Suppressor macrophage treated with lipopolysaccharide for 1 hour (primary cell): ENCODE data around the gene UHRF2.
"Not testable (repeated sequence)": the region's sequence is repeated elsewhere in the genome, so short reads cannot be mapped to it uniquely, and the experiment has no call there.

Source experiments
- DNase-seq, 3 donors: peaks; one replicate each; pipeline ENCODE4 v3.0.0-alpha.2; 2020 to 2022

The UHRF2 gene

DNA sequence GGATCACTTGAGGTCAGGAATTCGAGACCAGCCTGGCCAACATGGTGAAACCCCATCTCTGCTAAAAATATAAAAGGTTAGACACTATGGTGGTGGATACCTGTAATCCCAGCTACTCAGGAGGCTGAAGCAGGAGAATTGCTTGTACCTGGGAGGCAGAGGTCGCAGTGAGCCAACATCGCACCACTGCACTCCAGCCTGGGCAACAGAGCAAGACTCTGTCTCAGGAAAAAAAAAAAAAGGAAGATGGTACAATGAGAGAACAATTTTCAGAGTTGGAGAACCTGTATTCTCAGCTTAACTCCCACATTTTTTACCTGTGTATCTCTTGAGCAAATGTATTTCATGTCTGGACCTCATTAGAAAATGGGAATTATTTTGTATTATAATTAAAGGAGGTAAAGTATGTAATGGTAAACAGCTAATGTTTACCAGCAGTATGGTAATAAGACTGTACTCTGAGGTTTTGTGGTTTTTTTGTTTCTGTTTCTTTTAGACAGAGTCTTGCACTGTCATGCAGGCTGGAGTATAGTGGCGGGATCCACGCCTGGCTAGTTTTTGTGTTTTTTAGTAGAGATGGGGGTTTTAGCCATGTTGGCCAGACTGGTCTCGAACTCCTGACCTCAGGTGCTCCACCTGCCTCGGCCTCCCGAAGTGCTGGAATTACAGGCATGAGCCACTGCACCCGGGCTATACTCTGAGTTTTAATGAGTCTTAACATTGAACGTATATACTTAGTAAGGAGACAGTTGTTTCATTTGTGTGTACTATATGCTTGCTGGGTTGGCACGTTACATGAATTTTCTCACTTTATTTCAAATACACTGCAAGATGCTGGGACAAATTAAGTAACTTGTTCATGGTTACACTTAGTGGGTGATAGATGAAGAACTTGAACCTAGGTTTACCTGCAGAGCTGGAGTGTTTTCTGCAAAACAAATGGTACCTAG, 16.2 kb downstream of the UHRF2 start:
- DNase-seq: peak in 1 of 3 donors; percentile 25

- no peak for DNase-seq
Measured at GRCh38 chr9:6431038-6431437, 18.0 kb downstream of the UHRF2 start.

GRCh38 chr9:6433410-6433809, 20.4 kb downstream of the UHRF2 start:
- peak in 1 of 3 donors; percentile 50 for DNase-seq

- DNase-seq: no peak
Measured at GRCh38 chr9:6439051-6439703, 26.2 kb downstream of the UHRF2 start.

DNA sequence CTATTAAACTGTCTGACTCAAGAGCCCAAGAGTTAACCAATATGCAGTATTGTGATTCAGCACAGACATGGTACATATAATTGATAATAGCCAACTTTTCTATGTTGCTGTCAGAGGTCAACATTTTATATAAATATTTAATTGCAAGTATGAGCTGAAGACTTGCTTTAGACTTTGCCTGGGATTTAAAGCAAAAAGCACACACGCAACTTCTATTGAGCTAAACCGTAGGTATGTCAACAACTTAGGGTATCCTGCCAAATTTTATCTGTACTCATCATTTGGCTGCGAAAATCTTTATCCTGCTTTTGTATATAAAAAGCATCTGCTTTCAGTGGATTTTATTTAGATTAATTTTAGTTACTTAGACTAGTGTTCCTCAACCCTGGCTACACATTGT, 27.4 kb downstream of the UHRF2 start:
- no peak for DNase-seq

DNA sequence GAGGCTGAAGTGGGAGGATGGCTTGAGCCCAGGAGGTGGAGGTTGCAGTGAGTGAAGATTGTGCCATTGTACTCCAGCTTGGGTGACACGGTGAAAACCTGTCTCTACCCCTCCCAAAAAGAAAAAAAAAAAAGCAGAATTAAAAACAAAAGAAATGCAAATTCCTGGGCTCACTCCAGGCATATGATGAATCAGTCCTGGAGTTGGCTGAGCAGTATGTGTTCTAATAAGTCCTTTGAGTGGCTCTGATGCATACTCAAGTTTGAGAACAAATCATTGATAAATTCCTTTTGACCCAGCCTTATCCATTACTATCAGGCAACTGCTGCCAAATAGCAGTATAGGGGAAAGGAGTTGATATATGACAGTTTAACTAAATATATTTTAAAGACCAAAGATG, 28.3 kb downstream of the UHRF2 start:
- peak in 1 of 3 donors; percentile 8 for DNase-seq

- DNase-seq: no peak
Measured at GRCh38 chr9:6443661-6444060, 30.7 kb downstream of the UHRF2 start.

DNA sequence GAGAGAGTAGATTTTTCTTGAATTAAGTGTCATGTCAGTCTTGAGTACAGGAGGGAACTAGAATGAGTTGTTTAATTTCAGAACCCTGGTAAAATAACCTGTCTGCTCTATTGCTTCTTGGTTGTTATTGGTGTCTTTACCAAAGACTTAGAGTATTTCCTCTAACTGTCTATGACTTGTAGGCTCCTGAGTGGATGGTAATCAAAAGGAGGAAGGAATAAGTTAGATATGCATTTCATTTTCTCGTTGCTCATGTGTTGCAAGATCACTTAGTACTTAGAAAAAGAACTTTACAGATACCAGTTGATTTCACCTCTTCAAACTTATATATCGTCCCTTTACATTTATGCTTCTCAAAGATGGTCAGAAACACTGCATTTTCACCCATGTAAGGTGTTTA, 31.1 kb downstream of the UHRF2 start:
- peak; percentile 12 to 42 (median 37) for DNase-seq

- DNase-seq: no peak
Measured at GRCh38 chr9:6449086-6449485, 36.1 kb downstream of the UHRF2 start.

DNA sequence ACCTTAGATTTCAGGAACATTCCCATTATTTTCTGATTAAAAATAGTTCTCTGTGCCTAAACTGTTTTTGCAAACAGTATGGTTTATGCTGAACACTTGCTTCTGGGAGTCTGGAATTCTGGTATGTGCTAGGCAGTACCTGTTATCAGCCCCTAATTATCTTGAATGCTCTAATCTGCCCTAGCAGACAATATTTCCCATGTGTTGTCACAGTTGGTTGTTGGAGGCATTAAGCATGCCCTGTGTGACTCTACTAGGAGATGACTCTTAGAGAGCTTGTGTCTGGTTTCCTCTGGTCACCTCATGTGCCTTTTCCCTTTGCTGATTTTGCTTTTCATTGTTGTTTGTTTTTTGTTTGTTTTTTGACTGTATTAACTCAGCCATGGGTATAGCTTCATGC, 36.6 kb downstream of the UHRF2 start:
- DNase-seq: peak in 1 of 3 donors; percentile 11

GRCh38 chr9:6450641-6451375, 37.8 kb downstream of the UHRF2 start:
- no peak for DNase-seq

DNA sequence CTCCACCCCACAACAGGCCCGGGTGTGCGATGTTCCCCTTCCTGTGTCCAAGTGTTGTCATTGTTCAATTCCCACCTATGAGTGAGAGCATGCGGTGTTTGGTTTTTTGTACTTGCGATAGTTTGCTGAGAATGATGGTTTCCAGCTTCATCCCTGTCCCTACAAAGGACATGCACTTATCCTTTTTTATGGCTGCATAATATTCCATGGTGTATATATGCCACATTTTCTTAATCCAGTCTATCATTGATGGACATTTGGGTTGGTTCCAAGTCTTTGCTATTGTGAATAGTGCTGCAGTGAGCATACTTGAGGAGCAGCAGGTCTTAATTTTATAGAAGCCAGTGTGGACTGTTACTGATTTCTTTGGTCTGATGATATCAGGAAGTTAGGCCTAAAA, 42.3 kb downstream of the UHRF2 start:
- not testable (repeated sequence) for DNase-seq

GRCh38 chr9:6458704-6459103, 45.7 kb downstream of the UHRF2 start:
- DNase-seq: not testable (repeated sequence)

DNA sequence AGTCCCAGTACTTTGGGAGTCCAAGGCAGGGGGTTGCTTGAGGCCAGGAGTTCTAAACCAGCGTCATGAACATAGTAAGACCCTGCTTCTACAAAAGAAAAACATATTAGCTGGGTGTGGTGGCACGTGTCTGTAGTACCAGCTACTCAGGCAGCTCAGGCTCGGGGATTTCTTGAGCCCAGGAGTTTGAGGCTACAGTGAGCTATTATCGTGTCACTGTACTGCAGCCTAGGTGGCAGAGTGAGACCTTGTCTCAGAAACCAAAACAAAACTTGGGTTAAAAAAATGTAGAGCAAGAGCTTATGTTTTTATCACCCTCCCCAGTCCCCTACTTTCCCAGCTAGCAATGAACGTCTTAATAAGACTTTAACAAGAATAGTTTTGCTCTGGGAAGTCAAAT, 46.7 kb downstream of the UHRF2 start:
- no peak for DNase-seq

DNA sequence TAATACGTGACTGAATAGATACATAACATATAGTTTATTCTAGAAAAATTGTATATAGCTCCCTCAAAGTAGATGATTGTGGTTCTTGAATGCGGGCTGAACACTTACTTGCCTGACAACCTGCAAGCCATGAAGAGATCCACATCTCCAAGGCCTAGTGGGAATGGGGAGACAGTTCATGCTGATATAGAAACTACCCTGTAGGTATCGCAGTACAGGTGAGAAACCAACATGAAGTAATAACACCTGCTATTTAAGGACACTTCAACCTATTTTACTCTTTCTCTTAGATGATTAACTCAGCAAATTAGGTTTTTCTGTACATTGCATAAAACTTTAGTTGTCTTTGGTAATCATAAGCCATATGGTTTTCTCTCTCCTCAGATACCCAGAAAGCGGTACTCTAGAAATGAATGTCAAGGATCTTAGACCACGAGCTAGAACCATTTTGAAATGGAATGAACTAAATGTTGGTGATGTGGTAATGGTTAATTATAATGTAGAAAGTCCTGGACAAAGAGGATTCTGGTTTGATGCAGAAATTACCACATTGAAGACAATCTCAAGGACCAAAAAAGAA, 47.3 kb downstream of the UHRF2 start:
- no peak for DNase-seq

GRCh38 chr9:6461619-6462018, 48.6 kb downstream of the UHRF2 start:
- no peak for DNase-seq

DNA sequence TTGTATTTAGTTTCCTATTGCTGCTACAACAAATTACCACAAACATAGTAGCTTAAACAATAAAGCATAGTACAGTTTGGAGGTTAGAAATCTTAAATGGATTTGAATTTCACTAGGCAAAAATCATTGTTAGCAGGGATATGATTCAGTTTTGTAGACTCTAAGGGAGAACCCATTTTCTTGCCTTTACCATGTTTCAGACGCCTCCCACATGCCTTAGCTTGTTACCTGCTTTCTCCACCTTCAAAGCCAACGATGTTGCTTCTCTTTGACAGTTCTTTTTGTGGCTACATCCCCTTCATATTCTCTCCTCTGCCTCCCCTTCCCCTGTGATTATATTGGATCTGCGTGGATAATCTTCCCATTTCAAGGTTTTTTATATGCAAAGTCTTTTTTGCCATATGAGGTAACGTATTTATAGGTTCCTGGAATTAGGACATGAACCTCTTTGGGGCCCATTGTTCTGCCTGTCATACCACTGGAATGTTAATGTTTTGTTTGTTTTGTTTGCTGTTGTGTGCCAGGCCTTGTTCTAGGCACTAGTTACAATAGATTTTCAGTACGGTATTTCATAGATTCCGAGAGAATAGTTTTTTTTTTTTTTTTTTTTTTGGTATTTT, 54.1 kb downstream of the UHRF2 start:
- no peak for DNase-seq

- no peak for DNase-seq
Measured at GRCh38 chr9:6471231-6471850, 58.3 kb downstream of the UHRF2 start.

DNA sequence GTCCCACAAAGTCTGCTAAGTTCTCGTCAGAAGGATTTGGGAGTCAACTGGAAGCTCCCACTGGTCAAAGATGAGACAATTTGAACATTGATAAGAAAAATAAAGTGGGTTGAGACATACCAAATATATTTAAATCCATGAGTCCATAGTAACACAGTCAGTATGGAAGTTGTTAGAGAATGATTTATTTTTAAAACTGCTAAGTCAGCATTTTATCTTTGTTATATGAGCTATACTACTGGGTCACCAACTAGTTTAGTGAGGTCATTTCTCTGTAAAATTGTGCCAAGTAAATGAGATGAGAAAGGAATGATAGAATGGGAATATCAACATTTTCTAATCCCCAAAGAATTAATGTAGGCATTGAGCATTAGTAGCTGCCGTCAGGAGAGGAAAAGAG, 60.2 kb downstream of the UHRF2 start:
- no peak for DNase-seq

GRCh38 chr9:6479959-6480358, 67.0 kb downstream of the UHRF2 start:
- no peak for DNase-seq

DNA sequence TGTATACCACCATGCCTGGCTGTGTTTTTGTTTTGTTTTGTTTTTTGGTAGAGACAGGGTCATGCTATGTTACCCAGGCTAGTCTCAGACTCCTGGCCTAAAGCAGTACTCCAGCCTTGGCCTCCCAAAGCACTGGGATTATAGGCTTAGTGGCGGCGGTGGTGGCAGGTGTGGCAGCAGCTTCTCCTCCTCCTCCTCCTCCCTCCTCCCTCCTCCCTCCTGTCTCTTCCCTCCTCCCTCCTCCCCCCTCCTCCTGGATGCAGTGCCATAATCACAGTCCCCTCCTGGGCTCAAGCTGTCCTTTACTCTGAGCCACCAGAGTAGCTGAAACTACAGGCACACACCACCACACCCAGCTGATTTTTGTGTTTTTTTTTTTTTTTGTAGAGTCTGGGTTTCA, 71.2 kb downstream of the UHRF2 start:
- DNase-seq: no peak

GRCh38 chr9:6488395-6488794, 75.4 kb downstream of the UHRF2 start:
- no peak for DNase-seq
